WTC11 (cell line): ENCODE data around the gene SYT5. TPM values are rescaled to one million over a fixed set of nuclear protein-coding genes. Genes with fewer than 3 reads are reported as not detected.

ENCODE experiments used
- ATAC-seq: fragments of 200-7000 bp; cut with Tn5 transposase; 2 replicates; pipeline ENCODE4 v1.10.0; 2021; ENCODE audit warnings: mild to moderate bottlenecking, moderate library complexity
- CTCF ChIA-PET: fragments of 300-600 bp; sonication (Branson Sonifier 250); formaldehyde crosslinking; loops from one replicate; lab custom pipeline; 2021; ENCODE audit warnings: antibody characterized with exemption; lab: Charles Lee
- POLR2A ChIA-PET: fragments of 350-600 bp; sonication (Branson Sonifier 250); formaldehyde crosslinking; loops from one replicate; lab custom pipeline; 2021; ENCODE audit warnings: antibody characterized with exemption; lab: Charles Lee
- DNase-seq: peaks from one replicate; pipeline ENCODE4 v3.0.0; 2021; ENCODE audit warnings: low spot score
- H3K27ac Mint-ChIP-seq: 2 replicates; pipeline ENCODE4 v1.8.0; 2021; ENCODE audit warnings: mixed read lengths
- H3K27me3 Mint-ChIP-seq: 2 replicates; pipeline ENCODE4 v1.8.0; 2021; ENCODE audit warnings: low read depth, mild to moderate bottlenecking, moderate library complexity, mixed read lengths
- H3K36me3 Mint-ChIP-seq: 2 replicates; pipeline ENCODE4 v1.8.0; 2021; ENCODE audit warnings: mixed read lengths
- H3K4me1 Mint-ChIP-seq: 2 replicates; pipeline ENCODE4 v1.8.0; 2022; ENCODE audit warnings: mixed read lengths
- H3K4me3 Mint-ChIP-seq: 2 replicates; pipeline ENCODE4 v1.8.0; 2021; ENCODE audit warnings: mild to moderate bottlenecking, moderate library complexity, mixed read lengths
- H3K9me3 Mint-ChIP-seq: 2 replicates; pipeline ENCODE4 v1.8.0; 2021; ENCODE audit warnings: mixed read lengths
- ATF1 ChIP-seq: sonication (generic); formaldehyde crosslinking; IDR thresholded peaks from 2 replicates; pipeline ENCODE4 v1.8.1; 2023; ENCODE audit warnings: mild to moderate bottlenecking, moderate library complexity, missing genetic modification reagents
- FOXP1 ChIP-seq: sonication (generic); formaldehyde crosslinking; IDR thresholded peaks from 2 replicates; pipeline ENCODE4 v1.8.0; 2022; ENCODE audit warnings: missing genetic modification reagents, mild to moderate bottlenecking, moderate library complexity, borderline replicate concordance
- JUN ChIP-seq: sonication (generic); formaldehyde crosslinking; IDR thresholded peaks from 2 replicates; pipeline ENCODE4 v1.8.0; 2023; ENCODE audit warnings: mild to moderate bottlenecking, missing genetic modification reagents
- NR1H2 ChIP-seq: sonication (generic); formaldehyde crosslinking; IDR thresholded peaks from 2 replicates; pipeline ENCODE4 v1.9.0; 2021; ENCODE audit warnings: mild to moderate bottlenecking, moderate library complexity, missing genetic modification reagents
- NR2C2 ChIP-seq: sonication (generic); formaldehyde crosslinking; IDR thresholded peaks from 2 replicates; pipeline ENCODE4 v1.8.0; 2022; ENCODE audit warnings: mild to moderate bottlenecking, missing genetic modification reagents
- SP1 ChIP-seq: sonication (generic); formaldehyde crosslinking; conservative IDR thresholded peaks from 2 replicates; pipeline ENCODE4 v1.8.1; 2022; ENCODE audit warnings: missing genetic modification reagents
- TEAD1 ChIP-seq: sonication (generic); formaldehyde crosslinking; IDR thresholded peaks from 2 replicates; pipeline ENCODE4 v1.8.0; 2022; ENCODE audit warnings: mild to moderate bottlenecking, missing genetic modification reagents
- TEAD4 ChIP-seq: sonication (generic); formaldehyde crosslinking; IDR thresholded peaks from 2 replicates; pipeline ENCODE4 v1.8.0; 2022; ENCODE audit warnings: mild to moderate bottlenecking, missing genetic modification reagents
- ZNF121 ChIP-seq: sonication (generic); formaldehyde crosslinking; IDR thresholded peaks from 2 replicates; pipeline ENCODE4 v1.8.0; 2023; ENCODE audit warnings: missing genetic modification reagents
- ZNF219 ChIP-seq: sonication (generic); formaldehyde crosslinking; IDR thresholded peaks from 2 replicates; pipeline ENCODE4 v1.8.0; 2023; ENCODE audit warnings: missing genetic modification reagents, mild to moderate bottlenecking, borderline replicate concordance
- ZNF671 ChIP-seq: fragments of 250-450 bp; sonication (Bioruptor Pico); IDR thresholded peaks from 2 replicates; pipeline ENCODE4 v1.8.0; 2021; ENCODE audit warnings: mild to moderate bottlenecking
- total RNA-seq: library from RNA; stranded (reverse); gene quantifications from 3 replicates; pipeline ENCODE4 v1.2.3, GENCODE V29; 2021
- TF ChIP-seq, protein P1 (sequence below): fragments of 250-450 bp; sonication (Bioruptor Pico); IDR thresholded peaks from 2 replicates; pipeline ENCODE4 v1.9.0; 2021; ENCODE audit warnings: mild to moderate bottlenecking
- TF ChIP-seq, protein P2 (sequence below): fragments of 250-450 bp; sonication (Bioruptor Pico); conservative IDR thresholded peaks from 2 replicates; pipeline ENCODE4 v1.9.0; 2021; ENCODE audit warnings: mild to moderate bottlenecking
- TF ChIP-seq, protein P3 (sequence below): sonication (generic); formaldehyde crosslinking; IDR thresholded peaks from 2 replicates; pipeline ENCODE4 v1.8.1; 2023; ENCODE audit warnings: mild to moderate bottlenecking, missing genetic modification reagents, borderline replicate concordance
- TF ChIP-seq, protein P4 (sequence below): sonication (generic); formaldehyde crosslinking; IDR thresholded peaks from 2 replicates; pipeline ENCODE4 v1.8.0; 2022; ENCODE audit warnings: mild to moderate bottlenecking, missing genetic modification reagents
- TF ChIP-seq, protein P5 (sequence below): sonication (generic); formaldehyde crosslinking; IDR thresholded peaks from 2 replicates; pipeline ENCODE4 v1.8.1; 2022; ENCODE audit warnings: low read depth, mild to moderate bottlenecking, moderate library complexity, missing genetic modification reagents, borderline replicate concordance
- TF ChIP-seq, protein P6 (sequence below): sonication (generic); formaldehyde crosslinking; conservative IDR thresholded peaks from 2 replicates; pipeline ENCODE4 v1.8.1; 2022; ENCODE audit warnings: mild to moderate bottlenecking, missing genetic modification reagents

Gene SYT5
- total RNA-seq, 1 experiment from 2014 or later: 0.77 TPM

DNA sequence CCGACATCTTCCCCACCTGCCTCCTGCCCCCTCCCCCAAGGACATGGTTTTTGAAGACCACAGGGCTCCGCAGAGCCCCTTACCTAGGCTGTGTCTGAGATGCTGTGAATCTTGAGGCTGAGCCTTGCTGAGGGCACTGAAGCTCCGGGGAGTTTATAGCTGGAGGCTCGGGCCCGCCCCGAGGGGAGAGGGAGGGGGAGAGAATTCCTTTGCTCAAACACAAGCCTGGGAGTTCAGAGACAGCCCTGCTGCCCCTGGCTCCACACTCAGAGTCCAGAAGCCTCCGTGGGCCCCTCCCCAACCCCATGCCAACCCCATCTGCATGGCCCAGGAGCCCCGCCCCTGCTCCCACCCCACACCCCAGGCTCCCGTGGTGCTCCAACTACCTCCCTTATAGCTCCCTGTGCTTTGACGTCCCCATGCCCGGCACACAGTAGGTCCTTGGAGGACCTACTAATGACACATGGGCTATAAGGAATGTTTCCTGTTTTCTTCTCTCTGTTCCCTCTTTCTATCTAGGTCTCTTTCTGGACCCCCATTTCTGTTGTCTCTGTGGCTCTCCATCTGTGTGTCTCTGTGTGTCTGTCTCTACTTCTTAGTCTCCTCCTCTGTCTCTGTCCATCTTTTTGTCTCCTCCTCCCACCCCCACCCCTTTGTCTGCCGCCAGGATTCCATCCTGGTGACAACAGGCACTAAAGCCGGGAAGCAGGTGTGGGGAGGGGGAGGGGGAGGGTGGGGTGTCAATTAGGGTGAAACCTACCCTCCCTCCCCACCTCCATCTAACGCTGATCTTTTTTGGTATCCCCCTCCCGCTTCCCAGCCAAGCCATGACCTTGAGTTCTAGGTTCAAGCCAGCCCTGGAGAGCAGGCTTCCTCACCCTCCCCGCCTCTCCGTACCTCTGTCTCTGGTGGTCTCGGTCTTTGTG lies 30.7 kb downstream of the SYT5 start, which contains the start of gene TNNT1:
Gene TNNT1 (minus strand): TSS at position 129 of the 926 bp plus-strand sequence. CDS start 2,049 bp downstream, outside the sequence.
- TF ChIP-seq, protein P1, sequence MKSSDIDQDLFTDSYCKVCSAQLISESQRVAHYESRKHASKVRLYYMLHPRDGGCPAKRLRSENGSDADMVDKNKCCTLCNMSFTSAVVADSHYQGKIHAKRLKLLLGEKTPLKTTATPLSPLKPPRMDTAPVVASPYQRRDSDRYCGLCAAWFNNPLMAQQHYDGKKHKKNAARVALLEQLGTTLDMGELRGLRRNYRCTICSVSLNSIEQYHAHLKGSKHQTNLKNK (CRISPR knock-in tag): no peak
- TF ChIP-seq, protein P2, sequence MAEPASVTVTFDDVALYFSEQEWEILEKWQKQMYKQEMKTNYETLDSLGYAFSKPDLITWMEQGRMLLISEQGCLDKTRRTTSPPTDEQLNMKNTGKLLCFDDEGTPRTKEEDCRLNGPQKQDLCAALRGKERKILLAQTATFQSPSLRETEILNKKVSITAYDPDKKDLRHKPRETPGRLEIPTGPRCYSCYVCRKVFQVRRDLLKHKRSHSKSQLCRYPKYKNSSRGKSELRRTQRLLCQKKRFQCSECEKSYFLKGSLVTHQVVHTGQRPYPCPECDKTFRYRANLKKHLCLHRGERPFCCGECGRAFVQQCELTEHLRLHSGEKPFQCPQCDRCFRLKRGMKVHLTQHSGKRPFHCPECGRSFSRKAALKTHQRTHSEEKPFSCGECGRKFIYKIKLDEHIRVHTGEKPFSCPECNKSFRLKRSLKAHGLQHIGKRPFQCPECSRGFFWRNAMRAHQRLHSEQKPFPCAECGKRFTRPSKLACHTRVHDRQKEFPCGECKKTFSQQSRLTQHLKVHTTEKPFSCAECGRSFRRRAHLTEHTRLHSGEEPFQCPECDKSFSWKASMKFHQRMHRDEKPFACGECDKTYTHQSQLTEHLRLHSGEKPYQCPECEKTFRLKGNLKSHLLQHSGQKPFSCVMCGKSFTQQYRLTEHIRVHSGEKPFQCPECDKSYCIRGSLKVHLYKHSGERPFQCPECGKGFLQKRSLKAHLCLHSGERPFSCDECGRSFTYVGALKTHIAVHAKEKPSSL (CRISPR knock-in tag): no peak
- TF ChIP-seq ZNF121 (CRISPR knock-in tag): no peak
- no peak for TF ChIP-seq ATF1 (CRISPR knock-in tag)
- no peak for TF ChIP-seq TEAD4 (CRISPR knock-in tag)
- TF ChIP-seq, protein P3, sequence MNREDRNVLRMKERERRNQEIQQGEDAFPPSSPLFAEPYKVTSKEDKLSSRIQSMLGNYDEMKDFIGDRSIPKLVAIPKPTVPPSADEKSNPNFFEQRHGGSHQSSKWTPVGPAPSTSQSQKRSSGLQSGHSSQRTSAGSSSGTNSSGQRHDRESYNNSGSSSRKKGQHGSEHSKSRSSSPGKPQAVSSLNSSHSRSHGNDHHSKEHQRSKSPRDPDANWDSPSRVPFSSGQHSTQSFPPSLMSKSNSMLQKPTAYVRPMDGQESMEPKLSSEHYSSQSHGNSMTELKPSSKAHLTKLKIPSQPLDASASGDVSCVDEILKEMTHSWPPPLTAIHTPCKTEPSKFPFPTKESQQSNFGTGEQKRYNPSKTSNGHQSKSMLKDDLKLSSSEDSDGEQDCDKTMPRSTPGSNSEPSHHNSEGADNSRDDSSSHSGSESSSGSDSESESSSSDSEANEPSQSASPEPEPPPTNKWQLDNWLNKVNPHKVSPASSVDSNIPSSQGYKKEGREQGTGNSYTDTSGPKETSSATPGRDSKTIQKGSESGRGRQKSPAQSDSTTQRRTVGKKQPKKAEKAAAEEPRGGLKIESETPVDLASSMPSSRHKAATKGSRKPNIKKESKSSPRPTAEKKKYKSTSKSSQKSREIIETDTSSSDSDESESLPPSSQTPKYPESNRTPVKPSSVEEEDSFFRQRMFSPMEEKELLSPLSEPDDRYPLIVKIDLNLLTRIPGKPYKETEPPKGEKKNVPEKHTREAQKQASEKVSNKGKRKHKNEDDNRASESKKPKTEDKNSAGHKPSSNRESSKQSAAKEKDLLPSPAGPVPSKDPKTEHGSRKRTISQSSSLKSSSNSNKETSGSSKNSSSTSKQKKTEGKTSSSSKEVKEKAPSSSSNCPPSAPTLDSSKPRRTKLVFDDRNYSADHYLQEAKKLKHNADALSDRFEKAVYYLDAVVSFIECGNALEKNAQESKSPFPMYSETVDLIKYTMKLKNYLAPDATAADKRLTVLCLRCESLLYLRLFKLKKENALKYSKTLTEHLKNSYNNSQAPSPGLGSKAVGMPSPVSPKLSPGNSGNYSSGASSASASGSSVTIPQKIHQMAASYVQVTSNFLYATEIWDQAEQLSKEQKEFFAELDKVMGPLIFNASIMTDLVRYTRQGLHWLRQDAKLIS (CRISPR knock-in tag): no peak
- H3K36me3 Mint-ChIP-seq: peaks cover 28% of the 10 kb centered on the region
- CTCF ChIA-PET: interaction anchor here (0.6 to 1.6 kb wide), 8 partner anchors 9 to 318 kb away, joined by 3 to 17 read pairs (median 6); partner anchors contain the start of gene DNAAF3
- peak within 1 kb of the TSS; percentile 84 for H3K27ac Mint-ChIP-seq
- POLR2A ChIA-PET: interaction anchor here (1.0 kb wide), 1 partner anchor 11 kb away, joined by 4 read pairs; no protein-coding TSS in a partner anchor
- peak; percentile 25 for ATAC-seq
- DNase-seq: peak; percentile 67
- peaks cover 17% of the 10 kb centered on the region for H3K9me3 Mint-ChIP-seq
- peaks cover 38% of the 10 kb centered on the region for H3K4me1 Mint-ChIP-seq
- peak within 1 kb of the TSS; percentile 70 for H3K4me3 Mint-ChIP-seq
- peaks cover 38% of the 10 kb centered on the region for H3K27me3 Mint-ChIP-seq

DNA sequence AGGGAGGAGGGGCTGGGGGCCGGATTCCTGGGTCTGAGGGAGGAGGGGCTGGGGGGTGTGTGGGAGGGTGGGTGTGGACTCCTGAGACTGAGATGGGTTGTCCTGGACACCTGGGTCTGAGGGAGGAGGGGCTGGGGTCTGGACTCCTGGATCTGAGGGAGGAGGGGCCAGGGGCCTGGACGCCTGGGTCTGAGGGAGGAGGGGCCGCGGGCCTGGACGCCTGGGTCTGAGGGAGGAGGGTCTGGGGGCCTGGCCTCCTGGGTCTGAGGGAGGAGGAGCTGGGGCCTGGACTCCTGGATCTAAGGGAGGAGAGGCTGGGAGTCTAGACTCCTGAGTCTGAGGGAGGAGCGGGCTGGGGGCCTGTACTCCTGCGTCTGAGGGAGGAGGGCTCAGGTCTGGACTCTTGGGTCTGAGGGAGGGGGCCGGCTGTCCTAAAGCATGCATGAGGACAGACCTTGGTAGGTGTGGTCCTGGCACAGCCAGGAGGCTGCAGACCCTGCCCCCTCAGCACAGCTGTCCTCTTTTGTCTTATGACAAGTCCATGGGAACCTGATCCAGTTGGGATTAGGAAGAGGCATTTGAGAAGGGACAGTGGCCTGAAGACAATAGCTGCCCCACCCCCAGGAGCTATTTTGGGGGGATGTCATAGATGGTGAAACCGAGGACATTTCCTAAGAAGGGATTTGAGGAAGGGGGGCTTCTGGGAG lies 32.4 kb downstream of the SYT5 start:
- TF ChIP-seq NR2C2 (CRISPR knock-in tag): no peak
- no peak for TF ChIP-seq ZNF219
- no peak for TF ChIP-seq SP1
- TF ChIP-seq, protein P4, sequence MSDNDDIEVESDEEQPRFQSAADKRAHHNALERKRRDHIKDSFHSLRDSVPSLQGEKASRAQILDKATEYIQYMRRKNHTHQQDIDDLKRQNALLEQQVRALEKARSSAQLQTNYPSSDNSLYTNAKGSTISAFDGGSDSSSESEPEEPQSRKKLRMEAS (CRISPR knock-in tag): no peak
- Mint-ChIP-seq H3K4me3 (peak overlapping the region; percentile 18; the same call in 1 of the 2 replicates), H3K9me3 (peaks cover 7% of the 10 kb centered on the region), H3K27me3 (peaks cover 34% of the 10 kb centered on the region), H3K36me3 (peaks cover 16% of the 10 kb centered on the region), H3K27ac (no peak overlapping the region), H3K4me1 (peaks cover 36% of the 10 kb centered on the region)
- peak; percentile 46 for DNase-seq
- no peak for ATAC-seq
- ChIA-PET POLR2A (interaction anchor here (0.6 to 2.5 kb wide), 3 partner anchors 8 to 16 kb away, joined by 3 to 11 read pairs (median 10); no protein-coding TSS in a partner anchor), CTCF (interaction anchor here (1.0 to 3.2 kb wide), 10 partner anchors 9 to 320 kb away, joined by 3 to 108 read pairs (median 10); partner anchors contain the start of genes DNAAF3, HSPBP1, KMT5C and SYT5)

DNA sequence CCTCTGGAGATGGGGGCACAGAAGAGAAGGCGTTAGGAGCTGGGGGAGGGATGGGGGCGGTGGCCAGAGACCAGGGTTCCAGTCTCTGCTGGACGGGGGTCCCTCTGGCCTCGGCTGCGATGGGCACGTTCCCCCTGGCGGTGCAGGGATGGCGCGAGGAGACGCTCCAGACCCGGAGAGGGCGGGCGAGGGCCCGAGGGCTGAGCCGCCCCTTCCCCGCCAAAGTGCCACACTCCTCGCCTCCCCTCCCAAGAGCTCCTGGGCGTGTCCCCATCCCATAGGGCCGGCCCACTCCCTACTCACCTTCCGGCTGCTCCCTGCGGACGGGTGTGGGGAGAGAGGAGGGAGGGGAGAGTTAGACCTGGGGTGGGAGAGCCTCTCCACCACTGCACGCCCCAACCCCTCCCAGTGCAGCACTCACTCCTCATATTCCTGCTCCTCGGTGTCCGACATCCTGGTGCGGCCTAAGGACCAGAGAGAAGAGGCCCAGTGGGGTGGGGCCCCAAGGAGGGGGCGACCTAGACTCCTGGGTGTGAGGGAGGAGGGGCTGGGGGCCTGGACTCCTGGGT lies 33.3 kb downstream of the SYT5 start:
- peak overlapping the region; percentile 65 for H3K4me3 Mint-ChIP-seq
- H3K27me3 Mint-ChIP-seq: peaks cover 30% of the 10 kb centered on the region
- ChIA-PET CTCF (interaction anchor here (0.5 to 3.2 kb wide), 43 partner anchors 8 to 663 kb away, joined by 3 to 108 read pairs (median 4); partner anchors contain the start of genes DNAAF3, EPS8L1, FIZ1 and HSPBP1), POLR2A (interaction anchor here (0.6 to 2.5 kb wide), 12 partner anchors 9 to 304 kb away, joined by 3 to 11 read pairs (median 3); partner anchors contain the start of genes KMT5C and PPP6R1)
- peaks cover 10% of the 10 kb centered on the region for H3K36me3 Mint-ChIP-seq
- peaks cover 38% of the 10 kb centered on the region for H3K4me1 Mint-ChIP-seq
- peak overlapping the region; percentile 65; the same call in 1 of the 2 replicates for H3K27ac Mint-ChIP-seq
- H3K9me3 Mint-ChIP-seq: peaks cover 1% of the 10 kb centered on the region
- peak; percentile 90 for ATAC-seq
- peak; percentile 89 for DNase-seq
- TF ChIP-seq, protein P5, sequence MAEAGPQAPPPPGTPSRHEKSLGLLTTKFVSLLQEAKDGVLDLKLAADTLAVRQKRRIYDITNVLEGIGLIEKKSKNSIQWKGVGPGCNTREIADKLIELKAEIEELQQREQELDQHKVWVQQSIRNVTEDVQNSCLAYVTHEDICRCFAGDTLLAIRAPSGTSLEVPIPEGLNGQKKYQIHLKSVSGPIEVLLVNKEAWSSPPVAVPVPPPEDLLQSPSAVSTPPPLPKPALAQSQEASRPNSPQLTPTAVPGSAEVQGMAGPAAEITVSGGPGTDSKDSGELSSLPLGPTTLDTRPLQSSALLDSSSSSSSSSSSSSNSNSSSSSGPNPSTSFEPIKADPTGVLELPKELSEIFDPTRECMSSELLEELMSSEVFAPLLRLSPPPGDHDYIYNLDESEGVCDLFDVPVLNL: no peak
- TF ChIP-seq JUN (CRISPR knock-in tag): 0 out of 2 replicates have a peak, but pooled peaks have one; percentile 26
- TF ChIP-seq, protein P4 (CRISPR knock-in tag): peak; percentile 79
- peak; percentile 58; the same call in 1 of the 2 replicates for TF ChIP-seq TEAD1 (CRISPR knock-in tag)
- TF ChIP-seq, protein P6, sequence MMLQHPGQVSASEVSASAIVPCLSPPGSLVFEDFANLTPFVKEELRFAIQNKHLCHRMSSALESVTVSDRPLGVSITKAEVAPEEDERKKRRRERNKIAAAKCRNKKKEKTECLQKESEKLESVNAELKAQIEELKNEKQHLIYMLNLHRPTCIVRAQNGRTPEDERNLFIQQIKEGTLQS (CRISPR knock-in tag): no peak
- TF ChIP-seq SP1: peak; percentile 87
- TF ChIP-seq FOXP1 (CRISPR knock-in tag): 0 out of 2 replicates have a peak, but pooled peaks have one; percentile 18
- TF ChIP-seq ZNF671 (CRISPR knock-in tag): no peak
- no peak for TF ChIP-seq NR1H2 (CRISPR knock-in tag)
